ENCODE measurements around the gene CBR3.

CBR3 gene

DNA sequence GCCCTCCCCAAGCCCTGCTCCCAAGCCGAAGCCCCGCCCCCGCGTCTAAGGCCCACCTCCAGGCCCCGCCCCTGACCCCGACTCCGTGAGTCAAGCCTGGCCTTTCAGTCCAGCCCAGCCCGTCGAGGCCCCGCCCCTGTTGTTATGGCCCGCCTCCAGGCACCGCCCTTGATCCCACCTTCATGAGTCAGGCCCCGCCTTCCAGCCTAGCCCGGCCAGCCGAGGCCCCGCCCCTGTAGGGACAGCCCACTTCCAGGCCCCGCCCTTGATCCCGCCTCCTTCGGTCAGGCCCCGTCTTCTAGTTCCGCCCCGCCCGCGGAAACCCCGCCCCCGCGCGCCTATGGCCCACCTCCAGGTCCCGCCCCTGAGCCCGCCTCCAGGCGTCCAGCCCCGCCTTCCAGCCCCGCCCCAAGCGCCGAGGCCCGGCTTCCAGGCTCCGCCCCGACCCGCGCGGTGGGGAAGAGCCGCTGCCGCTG lies 21.5 kb downstream of the CBR3 start:
- DNase-seq: peak; percentile 100

- DNase-seq: peak in 2 of 4 experiments; percentile 29 to 32
Observed at GRCh38 chr21:36156815-36157670, 22.2 kb downstream of the CBR3 start, which contains the start of gene DOP1B. Gene DOP1B (plus strand): TSS chr21:36156824. CDS start chr21:36164734, 7,910 bp downstream.

DNA sequence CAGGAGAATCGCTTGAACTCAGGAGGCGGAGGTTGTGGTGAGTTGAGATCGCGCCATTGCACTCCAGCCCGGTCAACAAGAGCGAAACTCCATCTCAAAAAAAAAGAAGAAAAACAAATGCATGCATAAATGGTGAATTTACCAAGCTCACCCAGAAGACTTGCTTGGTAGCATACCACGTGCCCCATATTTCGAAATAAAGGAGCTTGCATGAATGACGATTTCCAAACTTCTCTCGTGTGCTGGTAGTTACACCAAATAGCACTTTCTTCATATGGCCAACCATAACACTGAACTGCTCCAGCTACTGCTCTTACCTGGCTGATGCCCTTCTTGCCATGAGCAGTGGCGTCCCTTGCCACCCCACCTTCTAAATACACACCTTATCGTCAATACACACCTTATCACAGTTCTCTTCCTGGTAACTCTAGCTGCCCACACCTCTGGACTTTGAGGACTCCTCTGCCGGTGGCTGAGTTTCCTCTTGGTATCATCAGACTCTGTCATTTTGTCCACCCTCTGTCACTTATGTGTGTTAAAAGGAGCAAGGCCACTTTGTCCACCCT lies 24.6 kb downstream of the CBR3 start:
- DNase-seq: no peak

DNA sequence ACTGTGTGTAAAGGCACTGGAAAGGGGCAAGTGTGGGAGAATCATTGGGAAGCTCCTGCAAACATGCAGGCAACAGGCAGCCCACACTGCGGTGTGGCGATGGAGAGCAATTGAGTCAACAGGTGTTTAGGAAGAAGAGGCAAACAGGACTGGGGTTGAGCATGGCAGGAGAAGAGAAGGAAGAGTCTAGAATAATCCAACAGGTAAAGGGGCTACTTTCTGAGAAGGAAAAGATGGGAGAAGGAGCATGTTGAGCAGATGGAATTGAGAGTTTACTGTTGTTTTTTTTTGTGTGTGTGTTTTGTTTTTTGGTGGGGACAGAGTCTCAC lies 25.9 kb downstream of the CBR3 start:
- DNase-seq: no peak

DNA sequence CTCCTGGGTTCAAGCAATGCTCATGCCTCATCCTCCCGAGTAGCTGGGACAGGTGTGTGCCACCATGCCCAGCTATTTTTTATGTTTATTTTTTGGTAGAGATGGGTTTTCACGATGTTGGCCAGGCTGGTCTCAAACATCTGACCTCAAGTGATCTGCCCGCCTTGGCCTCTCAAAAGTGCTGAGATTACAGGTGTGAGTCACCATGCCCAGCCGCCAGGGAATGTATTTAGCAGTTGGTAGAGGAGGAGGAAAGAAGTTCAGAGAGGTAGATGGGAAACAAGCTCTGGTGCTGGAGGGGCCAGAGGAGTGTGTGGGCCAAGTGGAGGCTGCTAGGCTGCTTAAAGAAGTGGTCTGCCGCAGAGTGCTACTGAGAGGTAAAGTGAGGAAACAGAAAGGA lies 27.8 kb downstream of the CBR3 start:
- no peak for DNase-seq

GRCh38 chr21:36163750-36164741 lies 29.2 kb downstream of the CBR3 start:
- no peak for DNase-seq

GRCh38 chr21:36165356-36165755 lies 30.5 kb downstream of the CBR3 start:
- no peak for DNase-seq

GRCh38 chr21:36166705-36167104 lies 31.8 kb downstream of the CBR3 start:
- DNase-seq: no peak

DNA sequence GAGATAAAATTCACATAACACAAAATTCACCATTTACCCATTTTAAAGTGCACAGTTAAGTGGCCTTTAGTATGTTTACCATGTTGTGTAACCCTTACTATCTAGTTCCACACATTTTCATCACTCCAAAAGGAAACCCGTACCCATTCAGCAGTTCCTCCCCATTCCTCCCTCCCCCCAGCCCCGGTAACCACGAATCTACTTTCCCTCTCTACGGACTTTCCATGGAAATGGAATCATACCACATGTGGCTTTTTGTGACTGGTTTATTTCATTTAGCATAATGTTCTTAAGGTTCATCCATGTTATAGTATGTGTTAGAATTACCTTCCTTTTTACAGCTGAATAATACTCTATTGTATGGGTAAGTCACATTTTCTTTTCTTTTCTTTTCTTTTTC lies 32.7 kb downstream of the CBR3 start:
- no peak for DNase-seq

DNA sequence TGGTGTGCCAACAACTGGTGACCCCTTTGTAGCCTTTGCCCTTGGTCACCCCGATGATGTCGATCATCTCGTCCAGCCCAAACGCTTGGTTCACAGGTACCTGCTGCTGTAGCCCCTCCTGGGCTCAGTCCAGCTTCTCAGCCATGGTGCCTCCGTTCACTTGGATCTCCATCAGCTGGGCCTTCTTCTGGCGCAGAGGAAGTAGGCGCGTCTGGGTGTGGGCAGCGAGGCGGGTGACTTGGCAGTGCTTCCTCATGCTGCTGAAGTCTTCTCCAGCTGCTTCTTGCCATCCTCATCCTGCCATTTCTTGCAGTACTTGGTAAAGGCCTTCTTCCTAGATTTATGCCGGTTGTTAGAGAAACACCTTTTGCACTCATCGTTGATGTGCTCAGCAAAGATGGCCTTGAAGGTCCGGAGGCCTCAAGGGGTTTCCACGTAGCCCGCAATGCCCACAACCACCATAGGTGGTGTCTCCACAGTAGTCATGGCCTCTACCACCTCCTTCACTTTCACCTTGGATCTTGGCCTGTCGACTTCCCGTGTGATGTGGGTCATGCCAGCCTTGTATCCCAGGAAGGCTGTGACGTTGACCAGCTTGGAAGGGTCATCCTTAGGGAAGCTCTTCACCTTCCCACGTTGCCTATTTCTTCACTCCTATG lies 34.7 kb downstream of the CBR3 start:
- no peak for DNase-seq

DNA sequence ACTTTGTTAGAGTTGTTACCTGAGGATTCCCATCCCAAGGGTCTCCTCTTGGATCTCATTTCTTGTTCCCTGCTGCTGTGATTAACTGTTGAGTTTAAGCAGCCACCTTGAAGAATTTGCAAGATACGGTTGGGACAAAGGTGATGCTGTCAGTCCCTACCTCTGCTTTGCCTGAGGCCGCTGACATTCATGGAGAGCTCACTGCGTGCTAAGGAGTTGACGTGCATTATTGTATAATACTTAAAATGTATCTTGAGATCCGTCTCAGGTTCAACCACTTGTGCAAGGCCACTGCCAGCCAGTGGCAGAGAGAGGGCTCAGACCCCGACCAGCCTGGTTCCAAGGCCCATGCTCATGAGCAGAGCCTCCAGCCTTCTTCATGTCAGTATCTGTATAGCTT lies 35.9 kb downstream of the CBR3 start:
- no peak for DNase-seq

DNA sequence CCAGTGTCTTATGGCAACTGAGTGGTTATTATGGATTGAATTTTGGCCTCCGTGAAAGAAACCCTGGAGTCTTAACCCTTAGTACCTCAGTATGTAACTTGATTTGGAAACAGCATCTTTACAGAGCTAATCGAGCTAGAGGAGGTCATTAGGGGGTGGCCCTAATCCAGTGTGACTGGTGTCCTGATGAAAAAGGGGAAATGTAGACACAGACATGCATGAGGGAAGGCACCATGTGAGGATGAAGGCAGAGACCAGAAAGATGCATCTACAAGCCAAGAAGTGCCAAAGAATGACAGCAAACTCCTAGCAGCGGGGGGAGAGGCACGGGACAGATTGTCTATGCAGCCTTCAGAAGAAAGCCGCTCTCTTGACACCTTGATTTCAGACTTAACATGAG lies 36.5 kb downstream of the CBR3 start:
- no peak for DNase-seq

DNA sequence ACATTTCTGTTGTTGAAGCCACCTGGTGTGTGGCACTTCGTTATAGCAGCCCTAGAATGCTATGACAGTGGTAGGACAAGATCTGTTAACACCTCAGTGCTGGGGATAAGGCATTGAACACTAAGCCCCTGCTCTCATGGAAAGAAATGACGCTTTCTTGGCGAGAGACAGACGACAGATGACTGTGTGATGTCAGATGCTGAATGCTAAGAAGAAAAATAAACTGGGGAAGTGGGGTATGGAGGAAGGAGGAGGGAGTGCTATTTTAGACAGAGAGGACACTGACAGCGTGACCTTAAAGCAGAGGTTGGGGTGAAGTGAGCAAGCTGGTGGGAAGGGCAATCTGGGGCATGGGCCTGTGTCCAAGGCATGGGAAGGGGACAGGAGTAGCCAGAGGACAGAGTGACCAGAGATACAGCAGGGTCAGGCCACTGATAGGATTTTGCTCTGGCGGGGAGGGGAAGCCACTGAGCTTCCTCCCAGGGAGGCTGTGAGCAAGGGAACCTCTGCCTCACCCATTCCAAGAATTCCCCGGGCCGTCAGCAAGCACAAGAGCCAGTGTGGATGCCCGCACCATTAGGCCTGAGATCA lies 37.0 kb downstream of the CBR3 start:
- no peak for DNase-seq

DNA sequence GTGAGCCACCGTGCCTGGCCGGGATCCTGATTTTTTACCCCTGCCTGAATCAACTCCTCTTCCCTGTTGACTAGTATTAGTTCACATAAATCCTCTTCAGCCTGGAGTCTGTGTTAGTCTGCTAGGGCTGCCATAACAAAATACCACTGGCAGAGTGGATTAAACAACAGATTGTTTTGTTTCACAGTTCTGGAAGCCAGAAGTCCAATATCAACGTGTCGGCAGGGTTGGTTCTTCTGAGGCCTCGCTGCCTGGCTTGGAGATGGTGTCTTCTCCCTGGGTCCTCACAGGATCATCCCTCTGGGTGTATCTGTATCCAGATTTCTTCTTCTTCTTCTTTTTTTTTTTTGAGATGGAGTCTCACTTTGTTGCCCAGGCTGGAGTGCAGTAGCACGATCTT lies 39.9 kb downstream of the CBR3 start:
- DNase-seq: no peak

GRCh38 chr21:36175771-36176565 lies 41.1 kb downstream of the CBR3 start:
- no peak for DNase-seq

DNA sequence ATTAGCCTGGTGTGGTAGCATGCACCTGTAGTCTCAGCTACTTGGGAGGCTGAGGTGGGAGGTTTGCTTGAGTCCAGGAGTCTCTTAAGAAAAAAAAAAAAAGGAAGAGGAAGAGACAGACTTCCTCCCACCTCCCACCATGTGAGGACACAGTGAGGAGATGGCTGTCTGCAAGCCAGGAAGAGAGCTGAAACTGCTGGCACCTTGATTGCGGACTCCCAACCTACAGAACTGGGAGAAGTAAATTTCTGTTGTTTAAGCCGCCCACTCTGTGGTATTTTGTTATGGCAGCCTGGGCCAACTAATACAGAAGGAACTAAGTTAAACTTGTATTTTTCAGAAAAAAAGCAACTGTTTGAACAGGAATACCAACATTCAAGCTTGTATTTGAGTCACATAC lies 43.5 kb downstream of the CBR3 start:
- DNase-seq: no peak

DNA sequence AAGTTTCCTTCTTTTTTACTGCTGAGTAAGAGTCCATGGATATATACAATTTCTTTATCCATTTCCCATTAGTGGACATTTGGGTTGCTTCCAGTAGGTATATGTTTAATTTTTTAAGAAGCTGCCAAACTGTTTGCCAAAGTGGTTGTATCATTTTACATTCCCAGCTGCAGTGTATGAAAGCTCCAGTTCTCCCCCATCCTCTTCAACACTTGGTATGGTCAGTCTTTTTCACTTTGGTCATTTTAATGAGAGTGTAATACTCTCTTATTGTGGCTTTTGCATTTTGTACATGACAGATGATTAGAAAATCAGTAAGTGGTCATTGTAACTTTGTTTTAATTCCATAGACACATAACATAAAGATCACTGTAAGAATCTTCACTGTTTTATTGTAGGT lies 44.3 kb downstream of the CBR3 start:
- DNase-seq: no peak

DNA sequence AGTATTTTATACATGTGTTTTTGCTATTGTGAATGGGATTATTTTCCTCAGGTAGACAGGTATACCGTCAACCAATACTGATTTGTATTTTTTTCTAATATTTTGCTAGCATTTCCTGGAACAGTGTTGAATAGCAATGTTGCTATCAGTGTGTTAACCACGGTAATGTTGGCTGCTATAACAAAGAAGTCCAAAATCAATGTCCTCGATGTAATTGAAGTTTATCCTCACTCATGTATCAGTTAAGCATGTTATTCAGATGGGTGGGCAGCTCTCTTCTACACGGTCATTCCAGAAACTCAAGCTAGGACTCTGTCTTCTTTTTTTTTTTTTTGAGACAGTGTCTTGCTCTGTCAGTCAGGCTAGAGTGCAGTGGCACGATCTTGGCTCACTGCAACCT lies 46.1 kb downstream of the CBR3 start:
- DNase-seq: no peak

- DNase-seq: no peak
Observed at GRCh38 chr21:36183144-36183795, 48.4 kb downstream of the CBR3 start.

DNA sequence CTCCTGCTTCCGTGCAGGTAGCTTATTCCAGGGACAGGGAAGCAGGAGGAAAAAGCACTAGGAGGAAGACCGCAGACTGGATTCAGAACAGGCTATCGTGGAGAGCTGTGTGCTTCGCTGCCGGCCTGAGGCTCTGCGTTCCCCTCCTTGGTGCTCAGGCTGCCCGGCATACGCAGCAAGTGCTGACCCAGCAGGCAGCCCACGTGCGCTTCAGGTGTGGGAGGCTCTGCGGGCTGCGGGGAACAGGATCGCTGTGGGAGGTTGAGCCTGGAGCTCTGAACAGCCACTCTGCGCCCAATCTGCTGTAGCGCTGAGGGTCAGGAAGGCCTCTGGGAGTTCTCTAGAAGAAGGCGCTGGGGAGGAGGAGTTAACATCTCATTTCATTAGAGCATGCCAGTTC lies 49.7 kb downstream of the CBR3 start:
- no peak for DNase-seq

DNA sequence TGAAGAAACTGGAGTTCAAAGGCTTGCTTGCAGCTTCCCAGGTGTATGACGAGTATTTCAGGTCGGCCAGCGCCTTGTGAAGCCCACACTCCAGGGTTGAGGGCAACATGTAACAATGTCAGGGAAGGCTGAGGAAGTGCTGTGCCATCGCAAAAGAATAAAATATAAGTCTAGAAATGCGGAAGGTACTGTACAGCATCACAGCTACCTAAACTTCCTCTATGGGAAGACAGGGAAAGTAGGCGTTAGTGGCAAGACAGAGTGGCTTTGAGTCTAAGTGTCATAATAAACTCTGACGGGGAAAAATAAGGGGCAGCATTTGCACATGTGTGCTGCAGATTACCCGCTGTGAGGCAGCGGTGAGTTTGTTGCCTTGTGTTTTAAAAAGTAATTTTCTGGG lies 50.6 kb downstream of the CBR3 start:
- no peak for DNase-seq
